A673 (cell line): Measurements from ENCODE around the gene OR51L1.

Source experiments
- CTCF ChIP-seq: fragments of 300-800, 200-600 bp; sonication (generic); conservative IDR thresholded peaks from 2 replicates; pipeline ENCODE4 v1.5.1; 2017; ENCODE audit warnings: low read depth, mild to moderate bottlenecking, antibody characterized with exemption, low read length, moderate library complexity, mixed read lengths
- EZH2 ChIP-seq: fragments of 200-600 bp; sonication (generic); IDR thresholded peaks from 2 replicates; pipeline ENCODE4 v1.6.1; 2017; ENCODE audit warnings: borderline replicate concordance, low read depth, mild to moderate bottlenecking, mixed read lengths, antibody characterized with exemption, low read length; ENCODE audit not compliant: poor library complexity, severe bottlenecking

- no peak for TF ChIP-seq CTCF
- TF ChIP-seq EZH2, result no peak
Observed at GRCh38 chr11:4983841-4984240, 10.8 kb upstream of the OR51L1 start.
